HepG2 (cell line): ENCODE data around the gene TRAPPC10. TPM values are rescaled to one million over a fixed set of nuclear protein-coding genes. Genes with fewer than 3 reads are reported as not detected.

Experiments used
- ATAC-seq: fragments of 200-7000 bp; cut with Tn5 transposase; 3 replicates; pipeline ENCODE4 v1.9.1; 2020; ENCODE audit warnings: mild to moderate bottlenecking, moderate library complexity
- BruUV-seq: library from RNA; stranded (reverse); fragments of 400-500 nt; replicated peaks from 2 replicates; lab custom pipeline; 2021; lab: Mats Ljungman, UMichigan
- CTCF ChIA-PET: fragments of 300-600 bp; formaldehyde crosslinking; extraction: SDS; loops from one replicate; lab custom pipeline; 2021; ENCODE audit warnings: low total read pairs, inconsistent platforms, low intra/inter-chr PET ratio; lab: Yijun Ruan, JAX
- POLR2A ChIA-PET: fragments of 350-600 bp; sonication (Branson Sonifier 250); formaldehyde crosslinking; loops from one replicate; lab custom pipeline; 2020; ENCODE audit warnings: antibody characterized with exemption, inconsistent platforms; lab: Yijun Ruan, JAX
- DNase-seq: peaks from one replicate; pipeline ENCODE4 v3.0.0-alpha.2; 2015; ENCODE audit warnings: low spot score
- FAIRE-seq: peaks from 3 replicates; lab custom pipeline; 2011; peaks lifted over from hg19 to GRCh38; lab: Jason Lieb, UNC
- H2AFZ ChIP-seq: one replicate; pipeline ENCODE4 v1.6.1; 2011; ENCODE audit warnings: low read length, inconsistent platforms
- H3K27ac ChIP-seq: fragments of 300-600 bp; 3 replicates; pipeline ENCODE4 v1.8.0; 2011; ENCODE audit warnings: mixed run types, mild to moderate bottlenecking, mixed read lengths, low read length, inconsistent platforms; ENCODE audit not compliant: insufficient read depth; ENCODE audit errors: extremely low read length
- H3K27me3 ChIP-seq, 2 experiments: fragments of 200-600 bp in 1 of 2; 2 replicates in 1 of 2; 3 replicates in 1 of 2; pipeline versions ENCODE4 v1.6.0 to v1.8.0; 2011; ENCODE audit warnings: low read length in 2 of 2, mild to moderate bottlenecking in 2 of 2, moderate library complexity in 2 of 2, inconsistent platforms in 1 of 2; ENCODE audit not compliant: insufficient read depth in 2 of 2, control insufficient read depth in 1 of 2
- H3K36me3 ChIP-seq, 2 experiments: fragments of 200-600 bp in 1 of 2; replicated peaks in 1 of 2; 2 replicates in 1 of 2; 3 replicates in 1 of 2; pipeline versions ENCODE4 v1.5.1 to v1.8.0; 2011; ENCODE audit warnings: low read length in 2 of 2, inconsistent platforms in 1 of 2; ENCODE audit not compliant: insufficient read depth in 2 of 2, control insufficient read depth in 1 of 2
- H3K4me1 ChIP-seq: 2 replicates; pipeline ENCODE4 v1.5.1; 2012; ENCODE audit warnings: low read length, inconsistent platforms; ENCODE audit not compliant: insufficient read depth
- H3K4me2 ChIP-seq: 2 replicates; pipeline ENCODE4 v1.6.0; 2011; ENCODE audit warnings: low read depth, low read length, inconsistent platforms
- H3K4me3 ChIP-seq, 3 experiments: fragments of 200-600 bp in 1 of 3; sonication (generic), shearing (Covaris generic) in 1 of 3; replicated peaks in 1 of 3; 2 replicates each; pipeline ENCODE4 v1.5.1; 2011 to 2016; ENCODE audit warnings: low read length in 3 of 3, inconsistent platforms in 2 of 3, low read depth in 2 of 3, mild to moderate bottlenecking in 2 of 3, control low read depth in 1 of 3, mixed read lengths in 1 of 3; ENCODE audit not compliant: insufficient read depth in 1 of 3
- H3K79me2 ChIP-seq: one replicate; pipeline ENCODE4 v1.6.1; 2011; ENCODE audit warnings: low read length, inconsistent platforms; ENCODE audit not compliant: insufficient read depth
- H3K9ac ChIP-seq: 2 replicates; pipeline ENCODE4 v1.6.0; 2011; ENCODE audit warnings: mild to moderate bottlenecking, low read depth, low read length, inconsistent platforms; ENCODE audit not compliant: insufficient read depth
- H3K9me3 ChIP-seq: 2 replicates; pipeline ENCODE4 v1.5.1; 2012; ENCODE audit warnings: mild to moderate bottlenecking, low read length
- H4K20me1 ChIP-seq: 2 replicates; pipeline ENCODE4 v1.6.0; 2011; ENCODE audit warnings: inconsistent platforms, mild to moderate bottlenecking, low read length, moderate library complexity; ENCODE audit not compliant: insufficient read depth
- FOXM1 ChIP-seq: sonication (generic); formaldehyde crosslinking; IDR thresholded peaks from 2 replicates; pipeline ENCODE4 v1.5.0; 2020; ENCODE audit warnings: missing genetic modification reagents
- FOXO1 ChIP-seq: sonication (generic); formaldehyde crosslinking; IDR thresholded peaks from 2 replicates; pipeline ENCODE4 v1.4.0; 2020; ENCODE audit warnings: missing genetic modification reagents
- HDAC2 ChIP-seq: sonication (generic); formaldehyde crosslinking; IDR thresholded peaks from 2 replicates; pipeline ENCODE4 v1.4.0; 2020; ENCODE audit warnings: missing genetic modification reagents
- HMG20A ChIP-seq: IDR thresholded peaks from 2 replicates; pipeline ENCODE4 v1.6.1; 2016; ENCODE audit warnings: borderline replicate concordance
- MATR3 ChIP-seq: sonication (generic); formaldehyde crosslinking; IDR thresholded peaks from 2 replicates; pipeline ENCODE4 v1.4.0; 2020; ENCODE audit warnings: missing genetic modification reagents
- NKX3-1 ChIP-seq: sonication (generic); formaldehyde crosslinking; IDR thresholded peaks from 2 replicates; pipeline ENCODE4 v1.5.0; 2020; ENCODE audit warnings: missing genetic modification reagents
- PHF5A ChIP-seq: IDR thresholded peaks from one replicate; pipeline ENCODE4 v1.6.1; 2018; ENCODE audit warnings: low read depth, missing genetic modification reagents; ENCODE audit not compliant: unreplicated experiment
- RCOR2 ChIP-seq: IDR thresholded peaks from 2 replicates; pipeline ENCODE4 v1.6.1; 2016; ENCODE audit warnings: missing biosample characterization, missing genetic modification reagents
- REST ChIP-seq, 2 experiments: IDR thresholded peaks; 2 replicates each; pipeline ENCODE4 v1.6.1; 2011 to 2012; ENCODE audit warnings: low read length in 2 of 2, borderline replicate concordance in 1 of 2, low read depth in 1 of 2, mild to moderate bottlenecking in 1 of 2, moderate library complexity in 1 of 2
- ZEB1 ChIP-seq: IDR thresholded peaks from 2 replicates; pipeline ENCODE4 v1.6.1; 2012; ENCODE audit warnings: mild to moderate bottlenecking, low read depth, inconsistent platforms; ENCODE audit not compliant: insufficient replicate concordance
- WGBS: methylation state at CpG from one replicate; pipeline ENCODE4 v1.1.6; 2017; ENCODE audit warnings: low lambda C conversion rate; 5-methylcytosine and 5-hydroxymethylcytosine counted together
- in situ Hi-C: cut with HindIII; loops from 2 replicates; pipeline ENCODE4 v1.10.0; 2017; ENCODE audit warnings: low pct_unique_long_range_greater_than_20kb; ENCODE audit not compliant: extremely low pct_ligation_motif_present
- intact Hi-C: fragments of 100-400 bp; cut with micrococcal nuclease; formaldehyde crosslinking; loops from one replicate; pipeline ENCODE4 v1.10.0; 2022; ENCODE audit not compliant: unreplicated experiment
- polyA plus RNA-seq, 8 experiments: library from polyadenylated mRNA; depleted of rRNA in 3 of 8; stranded (reverse) in 7 of 8; unstranded in 1 of 8; fragments of >200 nt; fragmentation: Illumina TruSeq in 4 of 8; extraction: Trizol in 4 of 8; gene quantifications; 2 replicates each; pipeline versions ENCODE4 v1.2.1 to v1.2.3, GENCODE V29; 2011 to 2016; ENCODE audit warnings: low read depth in 4 of 8, missing spikeins in 1 of 8, mixed read lengths in 1 of 8; ENCODE audit not compliant: insufficient read depth in 1 of 8
- total RNA-seq, 5 experiments: library from RNA; depleted of rRNA; stranded (reverse); fragments of >200 nt; fragmentation: Illumina TruSeq; extraction: Trizol; gene quantifications; 2 replicates each; pipeline ENCODE4 v1.2.3, GENCODE V29; 2016; ENCODE audit warnings: low read depth in 1 of 5
- TF ChIP-seq, protein P1 (sequence below): sonication (generic); formaldehyde crosslinking; conservative IDR thresholded peaks from 2 replicates; pipeline ENCODE4 v1.4.0; 2020; ENCODE audit warnings: missing genetic modification reagents
- TF ChIP-seq, protein P2 (sequence below): fragments of 450-650 bp; IDR thresholded peaks from 2 replicates; pipeline ENCODE4 v1.6.1; 2017; ENCODE audit warnings: mild to moderate bottlenecking

The TRAPPC10 gene
- total and polyA plus RNA-seq, 2 of the 13 experiments (the other 11 are each of a cell fraction or from before 2014, with no cell fraction given) = 10.6 to 16.5 TPM

GRCh38 chr21:44058981-44059380, 46.9 kb downstream of the TRAPPC10 start:
- H4K20me1 ChIP-seq = no peaks in the 10 kb centered on the region
- CTCF ChIA-PET = no interaction called here
- H3K9ac ChIP-seq = no peak overlapping the region
- WGBS = 91% methylated on average over 17 of the region's 17 CpGs
- ATAC-seq (no peak), FAIRE-seq (no peak), DNase-seq (no peak)
- H3K27me3 ChIP-seq = no peaks in the 10 kb centered on the region
- BruUV-seq = no TSS peak
- no peaks in the 10 kb centered on the region for H3K4me1 ChIP-seq
- intact Hi-C loops = no loop called here
- H3K4me3 ChIP-seq = no peak overlapping the region
- H3K79me2 ChIP-seq = no peaks in the 10 kb centered on the region
- H2AFZ ChIP-seq = no peak overlapping the region
- POLR2A ChIA-PET = no interaction called here
- TF ChIP-seq NKX3-1 (CRISPR knock-in tag) (no peak), RCOR2 (no peak), FOXO1 (no peak), REST (IDR thresholded peaks at IDR 0.05; ENCODE audit: borderline replicate concordance in 1 of 2, low read depth in 1 of 2, low read length in 2 of 2) (no peak), MATR3 (CRISPR knock-in tag) (no peak), PHF5A (CRISPR knock-in tag) (no peak), HMG20A (CRISPR knock-in tag) (no peak), FOXM1 (CRISPR knock-in tag) (no peak), ZEB1 (no peak), HDAC2 (CRISPR knock-in tag) (no peak)
- TF ChIP-seq, protein P1, sequence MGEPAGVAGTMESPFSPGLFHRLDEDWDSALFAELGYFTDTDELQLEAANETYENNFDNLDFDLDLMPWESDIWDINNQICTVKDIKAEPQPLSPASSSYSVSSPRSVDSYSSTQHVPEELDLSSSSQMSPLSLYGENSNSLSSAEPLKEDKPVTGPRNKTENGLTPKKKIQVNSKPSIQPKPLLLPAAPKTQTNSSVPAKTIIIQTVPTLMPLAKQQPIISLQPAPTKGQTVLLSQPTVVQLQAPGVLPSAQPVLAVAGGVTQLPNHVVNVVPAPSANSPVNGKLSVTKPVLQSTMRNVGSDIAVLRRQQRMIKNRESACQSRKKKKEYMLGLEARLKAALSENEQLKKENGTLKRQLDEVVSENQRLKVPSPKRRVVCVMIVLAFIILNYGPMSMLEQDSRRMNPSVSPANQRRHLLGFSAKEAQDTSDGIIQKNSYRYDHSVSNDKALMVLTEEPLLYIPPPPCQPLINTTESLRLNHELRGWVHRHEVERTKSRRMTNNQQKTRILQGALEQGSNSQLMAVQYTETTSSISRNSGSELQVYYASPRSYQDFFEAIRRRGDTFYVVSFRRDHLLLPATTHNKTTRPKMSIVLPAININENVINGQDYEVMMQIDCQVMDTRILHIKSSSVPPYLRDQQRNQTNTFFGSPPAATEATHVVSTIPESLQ (CRISPR knock-in tag) = no peak
- TF ChIP-seq, protein P2, sequence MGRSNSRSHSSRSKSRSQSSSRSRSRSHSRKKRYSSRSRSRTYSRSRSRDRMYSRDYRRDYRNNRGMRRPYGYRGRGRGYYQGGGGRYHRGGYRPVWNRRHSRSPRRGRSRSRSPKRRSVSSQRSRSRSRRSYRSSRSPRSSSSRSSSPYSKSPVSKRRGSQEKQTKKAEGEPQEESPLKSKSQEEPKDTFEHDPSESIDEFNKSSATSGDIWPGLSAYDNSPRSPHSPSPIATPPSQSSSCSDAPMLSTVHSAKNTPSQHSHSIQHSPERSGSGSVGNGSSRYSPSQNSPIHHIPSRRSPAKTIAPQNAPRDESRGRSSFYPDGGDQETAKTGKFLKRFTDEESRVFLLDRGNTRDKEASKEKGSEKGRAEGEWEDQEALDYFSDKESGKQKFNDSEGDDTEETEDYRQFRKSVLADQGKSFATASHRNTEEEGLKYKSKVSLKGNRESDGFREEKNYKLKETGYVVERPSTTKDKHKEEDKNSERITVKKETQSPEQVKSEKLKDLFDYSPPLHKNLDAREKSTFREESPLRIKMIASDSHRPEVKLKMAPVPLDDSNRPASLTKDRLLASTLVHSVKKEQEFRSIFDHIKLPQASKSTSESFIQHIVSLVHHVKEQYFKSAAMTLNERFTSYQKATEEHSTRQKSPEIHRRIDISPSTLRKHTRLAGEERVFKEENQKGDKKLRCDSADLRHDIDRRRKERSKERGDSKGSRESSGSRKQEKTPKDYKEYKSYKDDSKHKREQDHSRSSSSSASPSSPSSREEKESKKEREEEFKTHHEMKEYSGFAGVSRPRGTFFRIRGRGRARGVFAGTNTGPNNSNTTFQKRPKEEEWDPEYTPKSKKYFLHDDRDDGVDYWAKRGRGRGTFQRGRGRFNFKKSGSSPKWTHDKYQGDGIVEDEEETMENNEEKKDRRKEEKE = no peak
- H3K36me3 ChIP-seq = peaks cover 17 to 57% of the 10 kb centered on the region in 2 experiments
- no peak overlapping the region for H3K4me2 ChIP-seq
- no peak overlapping the region for H3K27ac ChIP-seq
- H3K9me3 ChIP-seq = no peaks in the 10 kb centered on the region
- in situ Hi-C loops = no loop called here
